PC-9 (cell line): Measurements from ENCODE around the gene TMTC3.

Experiments used
- CTCF ChIP-seq: fragments of 200-600 bp; sonication (generic); conservative IDR thresholded peaks from 2 replicates; pipeline ENCODE4 v1.6.1; 2017; ENCODE audit warnings: mixed run types, antibody characterized with exemption, mild to moderate bottlenecking, moderate library complexity
- EZH2 ChIP-seq: fragments of 200-600 bp; sonication (generic); IDR thresholded peaks from 2 replicates; pipeline ENCODE4 v1.8.0; 2017; ENCODE audit warnings: antibody characterized with exemption, low read depth

- no peak for TF ChIP-seq EZH2
- no peak for TF ChIP-seq CTCF
Observed at GRCh38 chr12:88227263-88227662, 85.2 kb downstream of the TMTC3 start.
